ENCODE results near the gene TSNAX. TPM values are rescaled to one million over a fixed set of nuclear protein-coding genes. Genes with fewer than 3 reads are reported as not detected.
A peak's percentile ranks its signal among the peaks of the same experiment; 100 is the strongest.

Gene TSNAX
- total and polyA plus RNA-seq, 9 of the 15 experiments (the other 6 are each of a cell fraction or from before 2014, with no cell fraction given): 33.8 to 102 (median 61.2) TPM

- TF ChIP-seq ZBTB9 (CRISPR knock-in tag; IDR thresholded peaks at IDR 0.05) (no peak), ETV1 (tag; conservative IDR thresholded peaks at IDR 0.05; ENCODE audit: low read depth) (peak; percentile 90), SOX6 (IDR thresholded peaks at IDR 0.05) (peak; percentile 41), ZNF644 (tag; IDR thresholded peaks at IDR 0.05; ENCODE audit: low read depth) (peak; percentile 78; the same call in 1 of the 2 replicates), CREM (IDR thresholded peaks at IDR 0.05; ENCODE audit: low read depth) (peak; percentile 82), IRF1 (CRISPR knock-in tag; IDR thresholded peaks at IDR 0.05; ENCODE audit: borderline replicate concordance) (no peak), RUNX1 (IDR thresholded peaks at IDR 0.05; ENCODE audit: low read depth) (peak; percentile 22; the same call in 1 of the 2 replicates), MTA3 (IDR thresholded peaks at IDR 0.05; ENCODE audit: borderline replicate concordance) (peak; percentile 77; the same call in 1 of the 2 replicates), DACH1 (IDR thresholded peaks at IDR 0.05; ENCODE audit: partially characterized antibody) (peak; percentile 98), RB1 (IDR thresholded peaks at IDR 0.05; ENCODE audit: low read depth) (peak; percentile 99)
Observed at GRCh38 chr1:231528172-231529029, at the start of gene TSNAX (continued).
